GM19452 (cell line): Measurements from ENCODE around the gene ZNF175.

ENCODE experiments used
- ATAC-seq: cut with Tn5 transposase; IDR thresholded peaks from one replicate; pipeline ENCODE4 v1.9.1; 2021; ENCODE audit not compliant: unreplicated experiment

Gene ZNF175

GRCh38 chr19:51549533-51550324, 21.4 kb upstream of the ZNF175 start:
- no peak for ATAC-seq

GRCh38 chr19:51550848-51551672, 20.0 kb upstream of the ZNF175 start:
- no peak for ATAC-seq

GRCh38 chr19:51551673-51552432, 19.2 kb upstream of the ZNF175 start:
- no peak for ATAC-seq

GRCh38 chr19:51552608-51552995, 18.5 kb upstream of the ZNF175 start:
- no peak for ATAC-seq

GRCh38 chr19:51552996-51553725, 17.9 kb upstream of the ZNF175 start:
- no peak for ATAC-seq

GRCh38 chr19:51559240-51559639, 11.8 kb upstream of the ZNF175 start:
- no peak for ATAC-seq

- ATAC-seq, result no peak
Measured at GRCh38 chr19:51560339-51560738, 10.7 kb upstream of the ZNF175 start.

GRCh38 chr19:51564791-51565190, 6.3 kb upstream of the ZNF175 start:
- no peak for ATAC-seq

GRCh38 chr19:51565583-51565982, 5.5 kb upstream of the ZNF175 start:
- no peak for ATAC-seq

DNA sequence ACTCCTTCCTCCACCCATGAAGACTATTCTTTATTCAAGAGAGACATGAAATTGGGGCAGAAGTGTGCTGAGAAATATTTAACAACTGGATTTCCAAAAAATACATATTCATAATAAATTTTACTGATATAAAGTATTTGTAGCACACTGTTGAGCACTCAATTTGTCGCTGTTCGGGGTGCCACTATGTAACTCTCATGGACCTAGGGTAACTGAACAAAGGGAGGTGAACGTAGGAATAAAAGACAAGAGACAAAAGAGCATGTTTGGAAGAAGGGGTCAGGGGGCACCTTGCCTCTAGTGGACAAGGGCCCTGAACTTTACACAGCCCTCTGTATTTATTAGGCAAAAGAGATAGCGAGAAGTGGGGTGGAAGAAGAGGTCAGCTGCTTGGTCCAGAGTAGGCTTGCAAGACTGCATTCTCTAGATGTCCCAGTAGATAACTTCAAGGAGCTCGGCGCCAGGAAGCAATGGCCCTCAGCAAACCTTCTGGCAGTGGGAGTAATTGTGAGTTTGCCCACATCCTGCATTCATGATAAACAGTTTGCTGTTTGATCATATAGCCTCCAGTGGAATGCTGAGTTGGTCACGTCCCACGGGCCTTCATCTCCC, 4.5 kb upstream of the ZNF175 start:
- no peak for ATAC-seq

GRCh38 chr19:51567583-51567982, 3.5 kb upstream of the ZNF175 start:
- ATAC-seq, result no peak

GRCh38 chr19:51568456-51568855, 2.6 kb upstream of the ZNF175 start:
- ATAC-seq, result no peak

- ATAC-seq, result no peak
Measured at GRCh38 chr19:51571599-51571998, 516 bp downstream of the ZNF175 start.

GRCh38 chr19:51572410-51572809, 1.3 kb downstream of the ZNF175 start:
- ATAC-seq, result no peak

DNA sequence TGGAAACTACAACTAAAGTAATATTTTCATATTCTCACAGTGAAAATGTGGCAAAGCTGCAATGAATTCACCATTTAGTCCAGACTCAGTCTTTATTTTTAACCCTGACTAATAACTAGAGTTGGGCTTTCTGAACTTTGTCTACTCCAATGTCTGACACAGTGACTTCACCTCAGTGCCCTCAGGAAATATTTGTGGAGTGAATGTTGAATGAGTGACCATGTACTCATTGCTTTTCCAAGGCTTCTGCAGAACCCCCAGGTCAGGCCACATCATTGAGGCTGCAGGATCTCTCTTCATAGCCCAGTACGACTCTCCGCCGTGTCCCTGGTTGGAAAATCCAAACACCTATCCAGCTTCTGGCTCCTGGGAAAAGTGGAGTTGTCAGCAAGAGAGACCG, 1.8 kb downstream of the ZNF175 start:
- no peak for ATAC-seq

GRCh38 chr19:51573331-51573730, 2.2 kb downstream of the ZNF175 start:
- ATAC-seq, result no peak

DNA sequence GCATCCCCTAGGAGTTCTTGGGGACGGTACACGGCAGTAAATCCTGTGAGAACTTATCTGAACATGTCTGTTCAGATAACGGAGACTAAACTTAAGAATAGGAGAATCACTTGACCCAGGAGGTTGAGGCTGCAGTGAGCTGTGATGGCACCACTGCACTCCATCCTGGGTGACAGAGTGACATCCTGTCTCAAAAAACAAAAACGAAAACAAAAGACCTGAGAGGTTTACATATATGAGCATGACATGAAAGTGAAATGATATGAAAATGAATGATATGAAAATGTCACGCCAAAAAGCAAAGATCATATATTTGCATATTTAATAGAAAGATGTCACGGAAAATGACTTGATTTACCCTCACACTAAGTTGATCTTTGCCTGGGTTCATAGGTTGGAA, 5.8 kb downstream of the ZNF175 start:
- no peak for ATAC-seq

- no peak for ATAC-seq
Measured at GRCh38 chr19:51586103-51586728, 15.1 kb downstream of the ZNF175 start.

DNA sequence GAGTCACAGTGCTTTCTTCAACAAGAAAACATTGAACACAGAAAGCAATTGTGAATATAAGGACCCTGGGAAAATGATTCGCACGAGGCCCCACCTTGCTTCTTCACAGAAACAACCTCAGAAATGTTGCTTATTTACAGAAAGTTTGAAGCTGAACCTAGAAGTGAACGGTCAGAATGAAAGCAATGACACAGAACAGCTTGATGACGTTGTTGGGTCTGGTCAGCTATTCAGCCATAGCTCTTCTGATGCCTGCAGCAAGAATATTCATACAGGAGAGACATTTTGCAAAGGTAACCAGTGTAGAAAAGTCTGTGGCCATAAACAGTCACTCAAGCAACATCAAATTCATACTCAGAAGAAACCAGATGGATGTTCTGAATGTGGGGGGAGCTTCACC, 15.7 kb downstream of the ZNF175 start:
- no peak for ATAC-seq
